Neural progenitor cell (in vitro differentiated cells): Measurements from ENCODE around the gene CHRNA4.

Source experiments
- CTCF ChIP-seq: fragments of 200-600 bp; sonication (generic); IDR thresholded peaks from 2 replicates; pipeline ENCODE4 v1.5.1; 2017; ENCODE audit warnings: antibody characterized with exemption, mild to moderate bottlenecking
- EZH2 ChIP-seq: fragments of 200-600 bp; sonication (generic); IDR thresholded peaks from 2 replicates; pipeline ENCODE4 v1.6.1; 2017; ENCODE audit warnings: antibody characterized with exemption, mild to moderate bottlenecking, moderate library complexity

DNA sequence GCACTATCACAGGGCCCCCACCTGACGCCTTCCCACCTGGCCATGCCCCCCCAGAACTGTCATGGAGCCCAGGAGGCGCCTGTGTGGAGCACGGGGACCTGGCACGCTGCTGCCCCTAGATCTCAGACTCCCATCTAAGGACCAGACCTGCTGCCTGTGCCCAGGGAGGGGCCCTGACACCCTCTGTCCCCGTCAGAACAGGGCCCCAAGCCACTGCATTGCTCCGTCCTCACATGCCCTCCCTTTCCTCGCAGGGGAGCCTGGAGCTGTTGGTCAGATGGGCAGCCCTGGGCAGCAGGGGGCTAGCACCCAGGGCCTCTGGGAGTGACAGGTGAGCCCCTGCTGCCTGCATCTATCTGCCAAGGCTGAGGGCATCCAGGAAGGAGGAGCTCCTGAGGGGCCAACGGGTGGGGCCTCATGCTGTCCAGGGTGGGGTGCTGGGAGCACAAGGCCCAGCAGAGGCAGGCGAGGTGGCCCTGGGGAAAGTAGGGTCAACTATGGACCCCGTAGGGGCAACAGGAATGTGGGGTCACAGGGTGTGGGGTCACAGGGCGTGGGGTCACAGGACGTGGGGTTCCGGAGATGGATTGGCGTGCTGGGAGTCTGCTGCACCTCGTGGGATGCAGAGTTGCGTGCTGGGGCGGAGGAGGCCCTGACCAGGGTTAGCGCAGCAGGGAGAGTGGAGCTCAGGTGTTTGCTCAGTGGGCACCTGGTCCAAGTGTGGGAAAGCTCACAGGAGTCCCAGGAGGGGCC lies 31.6 kb downstream of the CHRNA4 start:
- TF ChIP-seq CTCF: no peak
- TF ChIP-seq EZH2: no peak
